K562 (cell line): ENCODE results near the gene CALML4.
"Not testable (repeated sequence)": the region's sequence is repeated elsewhere in the genome, so short reads cannot be mapped to it uniquely, and the experiment has no call there.

ENCODE experiments used
- KDM4B ChIP-seq, 2 experiments: fragments of 450-650 bp in 1 of 2; sonication (generic) in 1 of 2; IDR thresholded peaks; 2 replicates each; pipeline ENCODE4 v1.6.1; 2016 to 2017; ENCODE audit warnings: borderline replicate concordance in 2 of 2, antibody characterized with exemption in 1 of 2, low read depth in 1 of 2, mild to moderate bottlenecking in 1 of 2
- POLR2AphosphoS5 ChIP-seq: IDR thresholded peaks from 2 replicates; pipeline ENCODE4 v1.6.1; 2011; ENCODE audit warnings: mild to moderate bottlenecking, low read depth, low read length, moderate library complexity; ENCODE audit not compliant: control insufficient read depth, insufficient read depth
- TARDBP ChIP-seq: fragments of 450-650 bp; IDR thresholded peaks from 2 replicates; pipeline ENCODE4 v1.6.1; 2016

DNA sequence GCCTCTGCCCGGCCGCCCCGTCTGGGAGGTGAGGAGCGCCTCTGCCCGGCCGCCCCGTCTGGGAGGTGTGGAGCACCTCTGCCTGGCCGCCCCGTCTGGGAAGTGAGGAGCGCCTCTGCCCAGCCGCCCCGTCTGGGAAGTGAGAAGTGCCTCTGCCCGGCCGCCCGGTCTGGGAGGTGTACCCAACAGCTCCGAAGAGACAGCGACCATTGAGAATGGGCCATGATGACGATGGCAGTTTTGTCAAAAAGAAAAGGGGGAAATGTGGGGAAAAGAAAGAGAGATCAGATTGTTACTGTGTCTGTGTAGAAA, 17.3 kb upstream of the CALML4 start:
- not testable (repeated sequence) for TF ChIP-seq POLR2AphosphoS5; TARDBP; KDM4B (IDR thresholded peaks at IDR 0.05; ENCODE audit: borderline replicate concordance in 2 of 2, low read depth in 1 of 2)
